Measurements from ENCODE around the gene TMCC1. TPM values are rescaled to one million over a fixed set of nuclear protein-coding genes. Genes with fewer than 3 reads are reported as not detected.
"Not testable (repeated sequence)": the region's sequence is repeated elsewhere in the genome, so short reads cannot be mapped to it uniquely, and the experiment has no call there.

Gene TMCC1
- total RNA-seq, 1 donor from 2014 or later: 12.1 TPM

- no peak for DNase-seq (ENCODE audit: low read depth, low spot score)
These were observed 492 bp downstream of the TMCC1 start for GRCh38 chr3:129892857-129893580.

- no peak for DNase-seq (ENCODE audit: low read depth, low spot score)
These were observed 1.0 kb downstream of the TMCC1 start for GRCh38 chr3:129892486-129892856.

GRCh38 chr3:129890891-129891290, 2.6 kb downstream of the TMCC1 start:
- DNase-seq (ENCODE audit: low read depth, low spot score): no peak

- peak; percentile 35 for DNase-seq (ENCODE audit: low read depth, low spot score)
These were observed 3.4 kb downstream of the TMCC1 start for GRCh38 chr3:129890125-129890524.

GRCh38 chr3:129888771-129889170, 4.7 kb downstream of the TMCC1 start:
- no peak for DNase-seq (ENCODE audit: low read depth, low spot score)

- DNase-seq (ENCODE audit: low read depth, low spot score): no peak
These were observed 12.2 kb downstream of the TMCC1 start for GRCh38 chr3:129881261-129881660.

- no peak for DNase-seq (ENCODE audit: low read depth, low spot score)
These were observed 15.2 kb downstream of the TMCC1 start for GRCh38 chr3:129878355-129878754.

- DNase-seq (ENCODE audit: low read depth, low spot score): not testable (repeated sequence)
These were observed 19.0 kb downstream of the TMCC1 start for GRCh38 chr3:129874479-129874878.

- DNase-seq (ENCODE audit: low read depth, low spot score): no peak
These were observed 24.6 kb downstream of the TMCC1 start for GRCh38 chr3:129868912-129869311.

GRCh38 chr3:129867506-129868124, 25.9 kb downstream of the TMCC1 start:
- DNase-seq (ENCODE audit: low read depth, low spot score): no peak

GRCh38 chr3:129865806-129866205, 27.7 kb downstream of the TMCC1 start:
- DNase-seq (ENCODE audit: low read depth, low spot score): no peak

GRCh38 chr3:129864519-129864918, 29.0 kb downstream of the TMCC1 start:
- no peak for DNase-seq (ENCODE audit: low read depth, low spot score)

GRCh38 chr3:129859272-129859671, 34.2 kb downstream of the TMCC1 start:
- DNase-seq (ENCODE audit: low read depth, low spot score): no peak

- DNase-seq (ENCODE audit: low read depth, low spot score): no peak
These were observed 35.6 kb downstream of the TMCC1 start for GRCh38 chr3:129857899-129858298.

- not testable (repeated sequence) for DNase-seq (ENCODE audit: low read depth, low spot score)
These were observed 36.7 kb downstream of the TMCC1 start for GRCh38 chr3:129856790-129857189.

- DNase-seq (ENCODE audit: low read depth, low spot score): no peak
These were observed 37.6 kb downstream of the TMCC1 start for GRCh38 chr3:129855832-129856419.

- DNase-seq (ENCODE audit: low read depth, low spot score): no peak
These were observed 38.2 kb downstream of the TMCC1 start for GRCh38 chr3:129855170-129855831.

GRCh38 chr3:129854460-129854859, 39.1 kb downstream of the TMCC1 start:
- no peak for DNase-seq (ENCODE audit: low read depth, low spot score)

GRCh38 chr3:129845956-129846355, 47.6 kb downstream of the TMCC1 start:
- DNase-seq (ENCODE audit: low read depth, low spot score): no peak

GRCh38 chr3:129840707-129841360, 52.7 kb downstream of the TMCC1 start:
- DNase-seq (ENCODE audit: low read depth, low spot score): no peak

GRCh38 chr3:129838086-129838485, 55.4 kb downstream of the TMCC1 start:
- DNase-seq (ENCODE audit: low read depth, low spot score): no peak
